HG02973 (cell line): Measurements from ENCODE around the gene IFT20.

ENCODE experiments used
- ATAC-seq: cut with Tn5 transposase; IDR thresholded peaks from one replicate; pipeline ENCODE4 v1.9.1; 2021; ENCODE audit warnings: moderate library complexity; ENCODE audit not compliant: unreplicated experiment

The IFT20 gene

GRCh38 chr17:28338056-28338768 lies 2.9 kb upstream of the IFT20 start:
- no peak for ATAC-seq

- ATAC-seq, result no peak
Observed at GRCh38 chr17:28335959-28336871, 943 bp upstream of the IFT20 start.

DNA sequence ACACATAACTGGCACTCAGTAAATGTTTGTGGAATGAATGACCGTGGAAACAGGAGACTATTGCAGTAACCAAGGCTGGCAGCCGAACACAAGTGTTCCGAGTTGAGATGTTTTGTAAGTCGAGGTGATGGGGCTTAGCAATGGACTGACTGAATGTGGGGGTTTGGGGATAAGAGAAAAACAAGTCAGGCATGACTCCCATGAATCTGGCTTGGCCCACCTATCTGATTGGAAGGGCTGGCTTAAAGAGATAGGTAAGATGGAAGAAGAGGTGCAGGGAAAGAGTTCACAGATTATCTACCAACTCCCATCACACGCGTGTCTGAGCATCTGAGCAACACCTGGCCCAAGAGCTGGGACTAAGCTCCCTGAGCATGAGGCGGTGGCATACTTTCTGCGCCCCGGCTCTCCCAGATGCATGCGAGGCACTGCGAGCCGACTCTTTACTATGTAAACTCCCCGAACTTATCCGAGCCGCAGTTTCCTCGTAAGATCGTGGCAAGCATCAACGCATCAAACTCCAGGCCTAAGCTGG lies 539 bp downstream of the IFT20 start:
- ATAC-seq, result peak; percentile 1

GRCh38 chr17:28334171-28334570 lies 1.1 kb downstream of the IFT20 start:
- no peak for ATAC-seq

GRCh38 chr17:28333083-28333746 lies 2.1 kb downstream of the IFT20 start:
- no peak for ATAC-seq

DNA sequence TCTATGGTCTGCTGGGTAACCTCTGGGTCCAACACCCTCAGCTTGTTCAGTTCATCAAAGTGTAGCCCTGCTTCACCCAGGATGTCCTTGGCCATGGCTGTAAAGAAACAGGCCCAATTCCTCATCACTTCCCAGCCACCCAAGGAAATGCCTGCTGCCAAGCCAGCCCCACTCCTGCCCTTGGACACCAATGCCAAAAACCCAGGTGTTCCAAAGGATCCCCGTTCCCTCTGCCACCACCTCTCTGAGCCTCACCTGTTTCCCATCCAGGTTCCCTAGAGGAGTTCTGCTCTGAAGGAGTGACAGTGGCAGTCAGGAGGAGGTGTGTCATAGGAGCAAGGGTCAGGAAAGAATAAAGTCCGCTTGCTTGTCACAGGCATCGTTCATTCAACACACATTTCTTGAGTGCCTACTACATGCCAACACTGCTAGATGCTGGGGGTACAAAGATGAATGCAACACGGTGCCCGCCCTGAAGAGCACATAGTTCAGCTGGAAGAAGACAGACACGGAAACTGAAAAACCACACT lies 3.3 kb downstream of the IFT20 start:
- ATAC-seq, result no peak

DNA sequence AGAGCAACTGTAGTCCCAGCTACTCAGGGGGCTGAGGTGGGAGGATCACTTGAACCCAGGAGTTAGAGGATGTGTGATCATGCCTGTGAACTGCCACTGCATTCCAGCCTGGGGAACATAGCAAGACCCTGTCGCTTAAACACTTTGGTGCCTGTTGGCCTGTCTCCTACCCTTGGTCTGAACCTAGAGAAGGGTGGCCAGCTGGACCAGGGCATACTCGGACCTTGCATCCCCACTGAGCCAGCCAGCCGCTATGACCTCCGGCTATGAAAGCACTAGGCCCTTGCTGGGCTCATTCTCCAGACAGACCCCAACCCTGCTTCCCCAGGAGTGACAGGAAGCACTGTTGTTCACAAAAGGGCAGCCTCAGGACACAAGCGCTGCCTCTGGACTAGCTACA lies 4.6 kb downstream of the IFT20 start:
- ATAC-seq, result no peak

DNA sequence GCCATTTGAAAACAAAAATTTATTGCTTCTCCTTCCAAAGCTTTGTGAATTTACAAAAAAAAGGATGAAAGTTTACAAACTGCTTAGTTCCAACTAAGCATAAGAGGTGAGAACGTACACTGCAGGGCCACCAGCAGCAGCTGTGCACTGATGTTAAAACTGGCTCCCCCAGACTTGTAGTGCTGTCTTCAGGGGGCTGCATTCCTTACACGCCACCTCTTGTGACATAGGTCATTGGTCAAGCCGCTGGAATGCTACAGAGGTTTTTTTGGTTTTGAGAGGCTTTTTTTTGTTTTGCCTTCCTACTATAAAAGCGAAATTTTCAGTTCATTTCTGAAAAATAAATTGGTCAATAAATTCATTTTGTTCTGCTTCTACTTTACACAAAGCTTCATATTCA lies 6.9 kb downstream of the IFT20 start:
- ATAC-seq, result no peak

DNA sequence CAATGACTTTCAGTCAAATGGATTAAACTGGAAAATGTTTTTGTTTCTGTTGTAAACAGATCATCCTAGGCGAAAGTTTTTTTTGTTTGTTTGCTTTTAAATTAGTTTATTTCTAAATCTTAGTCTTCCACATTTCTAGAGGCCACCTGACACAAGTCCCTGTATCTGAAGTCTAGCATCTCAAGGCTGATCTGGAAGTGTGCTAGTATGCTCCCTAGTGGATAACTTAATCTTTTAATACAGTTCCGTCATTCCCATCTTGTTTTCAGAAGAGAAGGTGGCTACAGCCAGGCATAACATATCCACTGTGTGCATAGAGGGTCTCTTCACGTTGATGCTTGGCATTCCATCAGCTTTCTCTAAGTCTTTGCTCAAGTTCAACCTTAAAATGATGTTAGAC lies 7.6 kb downstream of the IFT20 start:
- ATAC-seq, result no peak

DNA sequence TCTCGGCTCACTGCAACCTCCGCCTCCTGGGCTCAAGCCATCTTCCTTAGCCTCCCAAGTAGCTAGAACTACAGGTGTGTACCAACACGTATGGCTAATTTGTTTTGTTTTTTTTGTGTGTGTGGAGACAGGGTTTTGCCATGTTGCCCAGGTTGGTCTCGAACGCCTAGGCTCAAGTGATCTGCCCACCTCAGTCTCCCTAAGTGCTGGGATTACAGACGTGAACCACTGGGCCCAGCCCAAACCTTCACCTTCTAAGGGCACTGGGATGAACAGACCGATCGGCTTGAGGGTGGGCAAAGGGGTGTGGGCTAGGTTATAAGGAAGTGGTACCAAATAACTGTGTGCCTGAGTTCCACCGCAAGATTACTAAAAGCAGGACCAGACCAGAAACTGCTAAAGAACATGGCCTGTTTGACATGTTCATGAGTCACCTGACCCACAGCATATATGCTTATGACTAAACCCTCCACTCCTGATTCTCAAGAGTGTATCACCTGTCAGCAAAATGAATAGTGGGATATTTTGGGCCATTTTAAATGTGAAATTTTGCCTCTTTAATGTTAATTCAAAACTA lies 8.2 kb downstream of the IFT20 start:
- ATAC-seq, result peak; percentile 54

DNA sequence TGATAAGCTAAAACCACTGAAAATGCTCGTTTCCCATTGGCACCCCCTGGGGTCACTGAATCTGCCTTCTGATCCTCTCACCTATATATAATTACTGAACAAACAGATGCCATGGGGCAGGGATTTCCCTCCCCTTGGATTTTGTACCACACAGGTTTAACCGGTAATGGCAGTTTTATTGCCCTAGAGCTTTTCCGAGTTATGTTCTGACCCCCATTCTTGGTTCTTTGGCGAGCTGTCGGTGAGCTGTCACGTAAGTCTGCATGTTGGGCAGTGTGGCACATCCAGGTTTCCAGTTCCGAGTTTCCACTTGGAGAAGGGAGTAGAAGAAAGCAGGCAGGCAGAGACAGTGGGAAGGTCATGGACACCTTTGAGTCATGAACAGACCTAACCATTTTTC lies 9.2 kb downstream of the IFT20 start:
- ATAC-seq, result no peak

GRCh38 chr17:28325211-28325610 lies 10.1 kb downstream of the IFT20 start:
- ATAC-seq, result no peak

DNA sequence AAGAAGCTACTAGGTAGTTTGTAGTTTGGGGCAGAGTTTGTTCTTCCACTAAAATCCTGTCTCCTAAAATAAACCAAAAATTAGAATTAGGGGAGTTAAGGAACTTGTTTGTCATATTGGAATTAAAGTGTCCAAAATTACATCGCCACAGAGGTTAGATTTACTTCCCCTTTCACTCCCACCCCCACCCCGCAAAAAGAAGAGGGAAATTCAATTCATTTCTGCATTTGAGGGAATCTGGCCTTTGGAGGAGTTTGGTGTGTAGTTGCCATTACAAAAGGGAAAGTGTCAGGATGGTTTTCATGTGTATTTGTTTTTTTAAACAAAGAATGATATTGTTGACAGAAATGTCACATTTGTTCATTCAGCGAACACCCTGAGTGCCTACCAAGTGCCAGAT lies 10.5 kb downstream of the IFT20 start:
- no peak for ATAC-seq

DNA sequence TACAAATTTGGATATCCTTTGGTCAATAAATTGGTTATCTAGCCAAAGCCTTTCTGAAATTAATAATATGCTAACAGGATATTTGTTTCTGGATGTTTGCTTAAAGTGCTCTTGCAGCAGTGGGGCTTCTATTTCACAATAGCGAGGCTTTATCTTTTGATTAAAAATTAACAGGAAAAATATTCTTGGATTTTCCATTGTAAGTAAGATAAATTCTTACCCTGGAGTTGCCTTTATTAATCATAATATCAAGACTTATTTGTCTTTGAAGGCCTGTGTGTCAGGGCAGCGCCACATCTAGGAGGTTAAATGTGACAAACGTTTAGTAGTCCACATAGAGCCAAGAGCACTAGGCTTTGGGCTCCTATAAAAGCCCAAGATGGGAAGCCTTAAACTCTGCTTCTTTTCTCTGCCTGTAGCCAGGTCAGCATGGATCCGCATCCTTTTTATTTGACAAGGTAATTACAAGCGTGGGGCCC lies 11.0 kb downstream of the IFT20 start:
- no peak for ATAC-seq

- no peak for ATAC-seq
Observed at GRCh38 chr17:28320215-28321061, 14.8 kb downstream of the IFT20 start.

DNA sequence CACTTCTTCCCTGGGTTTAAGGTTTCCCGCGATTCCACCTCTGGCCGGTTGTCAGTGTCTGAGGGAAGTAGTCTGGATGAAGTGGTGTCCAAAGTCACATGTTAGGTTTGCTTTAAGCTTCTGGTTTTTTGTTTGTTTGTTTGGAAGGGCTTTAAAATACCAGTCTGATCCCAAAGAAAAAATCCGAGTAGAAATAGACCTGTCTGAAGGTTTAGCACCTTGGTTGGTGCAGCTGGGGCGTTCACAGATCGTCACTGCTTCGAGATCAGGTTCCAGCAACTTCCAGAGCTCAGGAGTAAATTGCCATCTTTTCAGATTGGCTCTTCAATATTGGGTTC lies 15.7 kb downstream of the IFT20 start:
- no peak for ATAC-seq

DNA sequence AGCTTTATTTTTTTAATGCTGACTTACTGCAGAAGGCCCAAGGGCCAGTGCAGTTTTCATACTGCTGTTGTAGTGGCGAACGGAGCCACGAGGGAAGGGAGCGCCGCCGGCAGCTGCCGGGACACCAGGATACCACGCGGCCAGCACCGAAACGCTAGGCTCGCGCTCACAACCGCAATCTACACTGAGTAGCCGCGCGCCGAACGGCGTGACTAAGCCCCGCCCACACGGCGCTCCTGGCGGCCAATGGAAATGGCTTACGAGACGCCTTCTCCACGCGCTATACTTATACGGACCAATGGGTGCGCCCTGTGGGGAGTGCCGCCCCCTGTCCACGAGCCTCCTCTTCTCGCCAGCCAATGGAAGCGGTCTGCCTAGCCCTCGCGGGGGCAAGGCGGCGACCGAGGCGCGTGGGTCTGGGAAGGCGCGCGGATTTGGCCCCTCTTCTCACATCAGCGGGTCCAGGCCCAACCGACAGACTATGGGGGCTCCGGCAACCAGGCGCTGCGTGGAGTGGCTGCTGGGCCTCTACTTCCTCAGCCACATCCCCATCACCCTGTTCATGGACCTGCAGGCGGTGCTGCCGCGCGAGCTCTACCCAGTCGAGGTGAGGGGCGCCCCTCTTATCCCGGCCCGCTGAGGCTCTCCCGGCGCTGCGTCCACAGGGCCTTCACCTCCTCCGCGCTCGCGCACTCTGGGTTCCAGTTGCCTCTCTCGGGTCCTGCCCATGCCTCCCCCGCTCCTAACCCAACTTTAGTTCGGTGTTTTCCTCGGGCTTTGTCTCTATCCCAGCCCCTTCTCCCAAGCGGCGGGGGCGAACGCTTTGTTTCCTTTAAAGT lies 16.3 kb downstream of the IFT20 start, which contains the start of gene TMEM97:
TMEM97 (plus strand) TSS at position 442 of the 839 bp plus-strand sequence; CDS start at position 482, 40 bp downstream.
- ATAC-seq, result peak; percentile 85

DNA sequence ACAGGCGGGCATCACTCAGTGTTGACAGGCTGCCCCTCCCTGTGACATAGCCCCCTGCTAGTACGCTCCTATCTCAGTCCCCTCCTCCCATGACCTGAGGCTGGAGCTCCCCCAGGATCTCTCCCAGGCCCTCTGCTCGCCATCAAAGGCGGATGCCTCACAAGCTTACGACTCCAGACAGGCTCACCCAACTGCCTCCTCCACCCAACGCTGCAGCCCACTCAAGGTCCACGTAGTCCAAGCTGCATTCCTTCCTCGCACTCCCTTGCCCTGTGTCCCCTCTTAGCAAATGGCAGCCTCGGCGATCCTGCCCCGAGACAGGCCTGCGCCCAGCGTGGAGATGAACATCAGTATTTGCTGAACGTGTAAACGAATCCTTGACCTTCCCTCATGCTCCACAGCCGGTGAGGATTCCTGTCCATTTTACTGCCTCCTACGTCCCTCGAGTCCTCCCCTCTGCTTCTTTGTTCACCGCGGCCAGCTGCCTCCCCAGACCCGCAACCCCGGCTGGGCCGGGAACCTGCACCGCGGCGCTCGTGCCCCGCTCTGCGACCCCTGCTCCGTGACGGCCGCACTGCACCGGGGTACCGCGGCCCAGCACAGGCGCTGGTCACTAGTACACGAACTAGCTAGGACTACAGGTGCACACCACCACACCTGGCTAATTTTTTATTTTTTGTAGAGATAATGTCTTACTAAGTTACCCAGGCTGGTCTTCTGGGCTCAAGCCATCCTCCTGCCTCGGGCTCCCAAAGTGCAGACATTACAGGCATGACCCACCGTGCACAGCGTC lies 17.1 kb downstream of the IFT20 start:
- ATAC-seq, result peak; percentile 13
